Mesenchymal stem cell (in vitro differentiated cells and primary cell): ENCODE measurements around the gene CD58.

Experiments used
- DNase-seq: peaks from one replicate; pipeline ENCODE4 v3.0.0-alpha.2; 2013
- H2AFZ ChIP-seq: one replicate; pipeline ENCODE4 v1.6.1; 2013; ENCODE audit warnings: low read depth, mild to moderate bottlenecking, control low read depth, inconsistent platforms, low read length, moderate library complexity
- H2AK5ac ChIP-seq: 2 replicates; pipeline ENCODE4 v1.6.1; 2013; ENCODE audit warnings: low read length, moderate library complexity, mild to moderate bottlenecking, inconsistent platforms; ENCODE audit not compliant: severe bottlenecking
- H2BK120ac ChIP-seq: one replicate; pipeline ENCODE4 v1.6.1; 2013; ENCODE audit warnings: low read depth, mild to moderate bottlenecking, inconsistent platforms, low read length, moderate library complexity
- H2BK12ac ChIP-seq, 2 experiments: one replicate each; pipeline ENCODE4 v1.6.1; 2013; ENCODE audit warnings: inconsistent platforms in 2 of 2, low read length in 2 of 2, mild to moderate bottlenecking in 2 of 2, moderate library complexity in 2 of 2, control low read depth in 1 of 2
- H2BK15ac ChIP-seq: one replicate; pipeline ENCODE4 v1.6.1; 2013; ENCODE audit warnings: mild to moderate bottlenecking, low read depth, inconsistent platforms; ENCODE audit not compliant: poor library complexity, severe bottlenecking
- H2BK5ac ChIP-seq: 2 replicates; pipeline ENCODE4 v1.6.1; 2013; ENCODE audit warnings: low read depth, mild to moderate bottlenecking, low read length, control low read depth, inconsistent platforms; ENCODE audit not compliant: poor library complexity, severe bottlenecking
- H3K14ac ChIP-seq, 2 experiments: one replicate each; pipeline ENCODE4 v1.6.1; 2013; ENCODE audit warnings: inconsistent platforms in 2 of 2, low read length in 2 of 2, control low read depth in 1 of 2, mild to moderate bottlenecking in 1 of 2, moderate library complexity in 1 of 2
- H3K18ac ChIP-seq, 2 experiments: one replicate each; pipeline ENCODE4 v1.6.1; 2013; ENCODE audit warnings: inconsistent platforms in 2 of 2, low read length in 2 of 2, control low read depth in 1 of 2, low read depth in 1 of 2, mild to moderate bottlenecking in 1 of 2
- H3K23ac ChIP-seq, 2 experiments: one replicate each; pipeline ENCODE4 v1.6.1; 2013; ENCODE audit warnings: inconsistent platforms in 2 of 2, low read length in 2 of 2, mild to moderate bottlenecking in 2 of 2, moderate library complexity in 2 of 2, control low read depth in 1 of 2
- H3K27ac ChIP-seq: 2 replicates; pipeline ENCODE4 v1.5.1; 2013; ENCODE audit warnings: mild to moderate bottlenecking, moderate library complexity, low read length, control low read depth, inconsistent platforms; ENCODE audit not compliant: poor library complexity, severe bottlenecking
- H3K27me3 ChIP-seq, 2 experiments: 2 replicates each; pipeline versions ENCODE4 v1.6.1 to v1.7.0; 2013; ENCODE audit warnings: low read length in 2 of 2, mild to moderate bottlenecking in 2 of 2, moderate library complexity in 2 of 2, control low read depth in 1 of 2, inconsistent platforms in 1 of 2; ENCODE audit not compliant: control insufficient read depth in 1 of 2, insufficient read depth in 1 of 2
- H3K36me3 ChIP-seq, 2 experiments: 2 replicates each; pipeline versions ENCODE4 v1.6.1 to v1.7.0; 2013; ENCODE audit warnings: low read length in 2 of 2, control low read depth in 1 of 2, inconsistent platforms in 1 of 2, low read depth in 1 of 2, mild to moderate bottlenecking in 1 of 2; ENCODE audit not compliant: insufficient read depth in 2 of 2, control insufficient read depth in 1 of 2
- H3K4ac ChIP-seq, 2 experiments: one replicate each; pipeline ENCODE4 v1.6.1; 2013; ENCODE audit warnings: inconsistent platforms in 2 of 2, low read length in 2 of 2, mild to moderate bottlenecking in 2 of 2, moderate library complexity in 2 of 2, control low read depth in 1 of 2, low read depth in 1 of 2
- H3K4me1 ChIP-seq: 2 replicates; pipeline ENCODE4 v1.6.1; 2013; ENCODE audit warnings: low read depth, low read length, control low read depth; ENCODE audit not compliant: control insufficient read depth, insufficient read depth
- H3K4me2 ChIP-seq: 2 replicates; pipeline ENCODE4 v1.6.1; 2013; ENCODE audit warnings: low read length, mild to moderate bottlenecking, inconsistent platforms; ENCODE audit not compliant: poor library complexity, severe bottlenecking
- H3K4me3 ChIP-seq, 2 experiments: 2 replicates each; pipeline versions ENCODE4 v1.5.1 to v1.7.0; 2013; ENCODE audit warnings: low read length in 2 of 2, mild to moderate bottlenecking in 2 of 2, control low read depth in 1 of 2, low read depth in 1 of 2; ENCODE audit not compliant: insufficient read depth in 1 of 2
- H3K79me1 ChIP-seq: replicated peaks from 2 replicates; pipeline ENCODE4 v1.6.1; 2013; ENCODE audit warnings: mild to moderate bottlenecking, control low read depth, low read length, inconsistent platforms; ENCODE audit not compliant: poor library complexity, severe bottlenecking
- H3K9ac ChIP-seq: 2 replicates; pipeline ENCODE4 v1.7.0; 2013; ENCODE audit warnings: mild to moderate bottlenecking, low read length, moderate library complexity
- H3K9me3 ChIP-seq: 2 replicates; pipeline ENCODE4 v1.7.0; 2013; ENCODE audit warnings: mild to moderate bottlenecking, low read length; ENCODE audit not compliant: control insufficient read depth
- H4K8ac ChIP-seq: one replicate; pipeline ENCODE4 v1.6.1; 2013; ENCODE audit warnings: inconsistent platforms, mild to moderate bottlenecking, low read length, moderate library complexity
- H4K91ac ChIP-seq: one replicate; pipeline ENCODE4 v1.6.1; 2013; ENCODE audit warnings: mild to moderate bottlenecking, low read length, inconsistent platforms
- WGBS: methylation state at CpG from one replicate; pipeline ENCODE4 v1.1.7; 2013; ENCODE audit warnings: mixed read lengths; 5-methylcytosine and 5-hydroxymethylcytosine counted together

Gene CD58

GRCh38 chr1:116581323-116581885, 10.6 kb upstream of the CD58 start:
- WGBS: 91% methylated on average over 3 of the region's 3 CpGs

DNA sequence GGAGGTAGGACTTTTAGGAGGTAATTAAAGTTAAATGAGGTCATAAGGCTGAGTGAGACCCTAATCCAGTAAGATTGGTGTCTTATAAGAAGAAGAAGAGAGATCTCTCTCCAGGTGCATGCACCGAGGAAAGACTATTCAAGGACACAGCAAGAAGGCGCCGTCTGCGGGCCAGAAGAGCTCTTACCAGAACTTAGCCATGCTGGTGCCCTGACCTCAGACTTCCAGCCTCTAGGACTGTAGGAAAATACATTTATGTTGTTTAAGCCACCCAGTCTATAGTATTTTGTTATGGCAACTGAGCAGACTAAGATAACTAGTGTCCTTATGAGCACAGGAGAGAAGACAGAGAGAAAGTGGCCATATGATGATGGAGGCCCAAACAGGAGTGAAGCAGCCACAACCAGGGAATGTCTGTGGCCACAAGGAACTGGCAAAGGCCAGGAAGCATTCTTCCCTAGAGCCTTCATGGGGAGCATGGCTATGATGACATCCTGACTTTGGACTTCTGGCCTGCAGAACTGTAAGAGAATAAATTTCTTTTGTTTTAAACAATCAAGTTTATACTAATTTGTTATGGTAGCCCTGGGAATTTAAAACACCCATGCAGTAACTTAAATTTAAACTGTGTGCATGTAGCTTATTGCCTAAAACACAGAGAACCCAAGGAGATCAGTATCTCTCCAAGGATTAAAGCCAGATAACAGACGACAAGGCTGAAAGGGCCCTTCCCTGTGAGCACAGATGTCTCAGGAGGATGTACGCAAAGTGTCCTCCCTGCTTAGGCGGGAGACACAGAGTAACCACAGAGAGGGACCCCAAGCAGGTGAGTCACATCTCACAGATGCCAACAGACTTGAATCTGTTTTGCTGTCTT, 9.9 kb upstream of the CD58 start:
- no peaks in the 10 kb centered on the region for H3K79me1 ChIP-seq
- H3K9ac ChIP-seq: no peak overlapping the region
- no peaks in the 10 kb centered on the region for H3K9me3 ChIP-seq
- H4K8ac ChIP-seq: no peak overlapping the region
- no peak overlapping the region for H3K27ac ChIP-seq
- no peak for DNase-seq
- H3K4me1 ChIP-seq: no peaks in the 10 kb centered on the region
- no peak overlapping the region for H3K14ac ChIP-seq
- H2AK5ac ChIP-seq: no peak overlapping the region
- H3K18ac ChIP-seq: no peak overlapping the region
- no peak overlapping the region for H2BK15ac ChIP-seq
- H3K4me2 ChIP-seq: no peak overlapping the region
- no peak overlapping the region for H2BK120ac ChIP-seq
- no peak overlapping the region for H2BK5ac ChIP-seq
- H4K91ac ChIP-seq: no peak overlapping the region
- H2AFZ ChIP-seq: no peak overlapping the region
- H3K4me3 ChIP-seq: no peak overlapping the region
- no peak overlapping the region for H3K4ac ChIP-seq
- 89% methylated on average over 7 of the region's 7 CpGs for WGBS
- H2BK12ac ChIP-seq: no peak overlapping the region
- no peak overlapping the region for H3K23ac ChIP-seq
- no peaks in the 10 kb centered on the region for H3K27me3 ChIP-seq
- H3K36me3 ChIP-seq: peaks cover 0 to 17% of the 10 kb centered on the region in 2 experiments

More at GRCh38 chr1:116581323-116581885, 10.6 kb upstream of the CD58 start:
- Histone ChIP-seq H2BK15ac (no peak overlapping the region), H2BK5ac (no peak overlapping the region), H4K8ac (no peak overlapping the region), H3K27ac (no peak overlapping the region), H3K27me3 (no peaks in the 10 kb centered on the region), H3K9me3 (no peaks in the 10 kb centered on the region), H3K4ac (no peak overlapping the region), H4K91ac (no peak overlapping the region), H2AFZ (no peak overlapping the region), H2BK12ac (no peak overlapping the region), H3K79me1 (no peaks in the 10 kb centered on the region), H3K4me1 (no peaks in the 10 kb centered on the region), H3K18ac (no peak overlapping the region), H3K4me3 (no peak overlapping the region), H2BK120ac (no peak overlapping the region), H2AK5ac (no peak overlapping the region), H3K14ac (no peak overlapping the region), H3K23ac (no peak overlapping the region), H3K9ac (no peak overlapping the region), H3K4me2 (no peak overlapping the region), H3K36me3 (peaks cover 0 to 17% of the 10 kb centered on the region in 2 experiments)
- no peak for DNase-seq

GRCh38 chr1:116579259-116579875, 8.5 kb upstream of the CD58 start:
- no peak overlapping the region for H3K14ac ChIP-seq
- H4K8ac ChIP-seq: no peak overlapping the region
- H3K27ac ChIP-seq: no peak overlapping the region
- no peak overlapping the region for H3K18ac ChIP-seq
- no peaks in the 10 kb centered on the region for H3K4me1 ChIP-seq
- H2AK5ac ChIP-seq: no peak overlapping the region
- H3K9ac ChIP-seq: no peak overlapping the region
- H4K91ac ChIP-seq: no peak overlapping the region
- peaks cover 0 to 8% of the 10 kb centered on the region in 2 experiments for H3K36me3 ChIP-seq
- H3K23ac ChIP-seq: no peak overlapping the region
- no peak overlapping the region for H2BK5ac ChIP-seq
- no peak overlapping the region for H2BK120ac ChIP-seq
- H3K27me3 ChIP-seq: no peaks in the 10 kb centered on the region
- no peak overlapping the region for H3K4ac ChIP-seq
- no peak overlapping the region for H3K4me2 ChIP-seq
- no peak overlapping the region for H2AFZ ChIP-seq
- no peaks in the 10 kb centered on the region for H3K79me1 ChIP-seq
- DNase-seq: no peak
- no peak overlapping the region for H2BK12ac ChIP-seq
- H2BK15ac ChIP-seq: no peak overlapping the region
- H3K9me3 ChIP-seq: no peaks in the 10 kb centered on the region
- 90% methylated on average over 20 of the region's 21 CpGs for WGBS
- no peak overlapping the region for H3K4me3 ChIP-seq

- Histone ChIP-seq H3K9ac (no peak overlapping the region), H3K4me3 (no peak overlapping the region), H2BK120ac (no peak overlapping the region), H2BK12ac (no peak overlapping the region), H2BK15ac (no peak overlapping the region), H2AK5ac (no peak overlapping the region), H3K79me1 (no peaks in the 10 kb centered on the region), H2BK5ac (no peak overlapping the region), H3K18ac (no peak overlapping the region), H3K9me3 (no peaks in the 10 kb centered on the region), H3K4me1 (peaks cover 3% of the 10 kb centered on the region), H3K27ac (no peak overlapping the region), H3K4ac (no peak overlapping the region), H3K27me3 (no peaks in the 10 kb centered on the region), H3K4me2 (no peak overlapping the region), H4K8ac (no peak overlapping the region), H2AFZ (no peak overlapping the region), H3K23ac (no peak overlapping the region), H3K14ac (no peak overlapping the region), H4K91ac (no peak overlapping the region), H3K36me3 (peaks cover 0 to 8% of the 10 kb centered on the region in 2 experiments)
- 100% methylated on average over 1 of the region's 1 CpG for WGBS
- no peak for DNase-seq
Measured at GRCh38 chr1:116578581-116578980, 7.8 kb upstream of the CD58 start.
